WERI-Rb-1 (cell line): ENCODE data around the gene GPER1.

Source experiments
- DNase-seq: peaks from one replicate; pipeline ENCODE4 v3.0.0-alpha.2; 2020
- H3K27ac ChIP-seq: fragments of 250-450 bp; sonication (Bioruptor Pico); 2 replicates; pipeline ENCODE4 v1.5.1; 2020; ENCODE audit warnings: mild to moderate bottlenecking, moderate library complexity
- H3K27me3 ChIP-seq: fragments of 250-450 bp; sonication (Bioruptor Pico); 2 replicates; pipeline ENCODE4 v1.5.1; 2021; ENCODE audit warnings: mild to moderate bottlenecking, low read depth, moderate library complexity; ENCODE audit not compliant: insufficient read depth, severe bottlenecking
- H3K36me3 ChIP-seq: fragments of 250-450 bp; sonication (Bioruptor Pico); 2 replicates; pipeline ENCODE4 v1.5.1; 2020; ENCODE audit warnings: mild to moderate bottlenecking, moderate library complexity
- H3K4me3 ChIP-seq: 2 replicates; pipeline ENCODE4 v1.5.1; 2011; ENCODE audit warnings: low read depth, mild to moderate bottlenecking, control low read depth, low read length
- H3K9me3 ChIP-seq: fragments of 250-450 bp; sonication (Bioruptor Pico); 2 replicates; pipeline ENCODE4 v1.5.1; 2021; ENCODE audit warnings: mild to moderate bottlenecking, moderate library complexity; ENCODE audit not compliant: severe bottlenecking
- TF ChIP-seq, protein P1 (sequence below): IDR thresholded peaks from 2 replicates; pipeline ENCODE4 v1.5.1; 2011; ENCODE audit warnings: low read depth, mild to moderate bottlenecking, control low read depth, inconsistent platforms, low read length

GPER1 gene

DNA sequence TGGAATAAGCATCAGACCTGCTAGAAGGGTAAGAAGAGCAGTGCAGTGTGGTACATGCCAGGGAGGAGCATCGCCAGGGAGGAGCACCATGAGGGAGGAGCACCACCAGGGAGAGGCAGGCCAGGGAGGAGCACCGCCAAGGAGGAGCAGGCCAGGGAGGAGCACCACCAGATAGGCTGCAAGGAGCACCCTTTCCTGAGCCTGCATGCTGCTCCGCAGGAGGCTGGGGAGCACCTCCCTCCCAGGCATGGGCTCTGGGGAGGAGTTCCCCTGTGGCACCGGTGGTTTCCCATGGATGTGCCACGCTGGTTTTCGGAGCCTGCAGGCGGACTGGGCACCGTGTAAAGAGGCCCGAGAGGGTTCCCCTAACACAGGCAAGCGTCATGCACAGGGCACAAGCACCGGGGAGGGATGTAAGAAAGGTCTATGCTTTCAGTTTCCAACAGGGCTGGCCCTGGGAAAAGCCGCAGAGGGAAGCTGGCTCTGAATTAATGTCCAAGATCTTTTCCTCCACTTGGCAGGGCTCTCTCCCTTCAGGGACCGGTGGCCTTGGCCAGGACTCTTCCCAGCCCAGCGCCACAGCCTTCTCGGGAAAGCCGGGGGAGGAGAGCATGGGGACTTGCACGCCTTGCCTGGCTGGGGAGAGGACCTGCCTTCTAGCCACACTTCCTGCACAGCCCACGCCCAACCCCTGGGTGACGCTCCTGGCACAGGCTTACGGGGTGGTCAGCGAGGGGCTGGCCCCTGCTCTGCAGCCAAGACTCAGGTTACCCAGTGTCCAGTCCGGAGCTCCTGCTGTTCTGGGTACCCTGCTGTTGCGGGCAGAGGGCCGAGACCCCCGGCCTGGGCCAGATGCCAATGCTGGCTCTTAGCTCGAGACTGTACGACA lies 11.5 kb upstream of the GPER1 start:
- H3K27ac ChIP-seq, result no peak overlapping the region
- no peaks in the 10 kb centered on the region for H3K36me3 ChIP-seq
- DNase-seq, result no peak
- no peak overlapping the region for H3K4me3 ChIP-seq
- TF ChIP-seq, protein P1, sequence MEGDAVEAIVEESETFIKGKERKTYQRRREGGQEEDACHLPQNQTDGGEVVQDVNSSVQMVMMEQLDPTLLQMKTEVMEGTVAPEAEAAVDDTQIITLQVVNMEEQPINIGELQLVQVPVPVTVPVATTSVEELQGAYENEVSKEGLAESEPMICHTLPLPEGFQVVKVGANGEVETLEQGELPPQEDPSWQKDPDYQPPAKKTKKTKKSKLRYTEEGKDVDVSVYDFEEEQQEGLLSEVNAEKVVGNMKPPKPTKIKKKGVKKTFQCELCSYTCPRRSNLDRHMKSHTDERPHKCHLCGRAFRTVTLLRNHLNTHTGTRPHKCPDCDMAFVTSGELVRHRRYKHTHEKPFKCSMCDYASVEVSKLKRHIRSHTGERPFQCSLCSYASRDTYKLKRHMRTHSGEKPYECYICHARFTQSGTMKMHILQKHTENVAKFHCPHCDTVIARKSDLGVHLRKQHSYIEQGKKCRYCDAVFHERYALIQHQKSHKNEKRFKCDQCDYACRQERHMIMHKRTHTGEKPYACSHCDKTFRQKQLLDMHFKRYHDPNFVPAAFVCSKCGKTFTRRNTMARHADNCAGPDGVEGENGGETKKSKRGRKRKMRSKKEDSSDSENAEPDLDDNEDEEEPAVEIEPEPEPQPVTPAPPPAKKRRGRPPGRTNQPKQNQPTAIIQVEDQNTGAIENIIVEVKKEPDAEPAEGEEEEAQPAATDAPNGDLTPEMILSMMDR, result no peak
- H3K27me3 ChIP-seq, result no peaks in the 10 kb centered on the region
- H3K9me3 ChIP-seq, result no peaks in the 10 kb centered on the region

- no peak for DNase-seq
- TF ChIP-seq, protein P1, result no peak
- Histone ChIP-seq H3K9me3 (no peaks in the 10 kb centered on the region), H3K27ac (no peak overlapping the region), H3K4me3 (no peak overlapping the region), H3K27me3 (no peaks in the 10 kb centered on the region), H3K36me3 (no peaks in the 10 kb centered on the region)
Observed at GRCh38 chr7:1078519-1078918, 9.4 kb upstream of the GPER1 start.

GRCh38 chr7:1078985-1079384 lies 8.9 kb upstream of the GPER1 start:
- DNase-seq, result no peak
- no peaks in the 10 kb centered on the region for H3K9me3 ChIP-seq
- no peaks in the 10 kb centered on the region for H3K27me3 ChIP-seq
- TF ChIP-seq, protein P1, result no peak
- H3K36me3 ChIP-seq, result no peaks in the 10 kb centered on the region
- no peak overlapping the region for H3K4me3 ChIP-seq
- H3K27ac ChIP-seq, result no peak overlapping the region

GRCh38 chr7:1079546-1079945 lies 8.4 kb upstream of the GPER1 start:
- no peak overlapping the region for H3K4me3 ChIP-seq
- TF ChIP-seq, protein P1, result no peak
- no peak overlapping the region for H3K27ac ChIP-seq
- H3K36me3 ChIP-seq, result no peaks in the 10 kb centered on the region
- no peaks in the 10 kb centered on the region for H3K9me3 ChIP-seq
- DNase-seq, result no peak
- no peaks in the 10 kb centered on the region for H3K27me3 ChIP-seq

DNA sequence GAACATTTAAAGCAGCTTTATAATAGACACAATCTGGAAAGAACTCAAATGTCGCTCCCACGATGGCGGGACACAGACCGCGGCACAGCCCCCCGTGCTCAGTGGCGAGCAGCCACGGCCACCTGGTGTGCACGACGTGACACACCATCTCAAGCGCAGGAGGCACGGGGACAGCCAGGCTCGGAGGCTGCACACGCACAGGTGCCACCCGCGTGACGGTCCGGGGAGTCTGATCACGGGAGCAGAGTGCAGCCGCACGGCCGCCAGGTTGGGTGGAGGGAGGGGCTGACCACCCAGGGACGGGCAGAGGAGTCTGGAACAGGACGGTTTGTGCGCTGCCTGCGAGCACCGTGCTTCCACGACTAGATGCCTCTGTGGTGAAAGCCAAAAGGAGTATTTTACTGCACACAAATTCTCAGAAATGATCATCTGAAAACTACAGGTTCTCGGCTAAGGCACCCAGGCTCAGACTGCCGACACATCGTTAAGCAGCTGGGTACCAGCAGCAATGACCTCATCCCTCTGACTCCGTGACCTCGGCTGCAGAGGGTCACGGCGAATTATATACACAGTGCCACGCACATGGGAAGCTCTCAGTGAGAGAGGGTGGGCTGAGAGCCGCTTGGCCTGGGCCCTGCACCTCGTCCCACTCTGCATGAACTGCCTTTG lies 7.5 kb upstream of the GPER1 start:
- H3K27me3 ChIP-seq, result no peaks in the 10 kb centered on the region
- no peak overlapping the region for H3K4me3 ChIP-seq
- TF ChIP-seq, protein P1, result no peak
- no peaks in the 10 kb centered on the region for H3K36me3 ChIP-seq
- no peak for DNase-seq
- H3K27ac ChIP-seq, result no peak overlapping the region
- H3K9me3 ChIP-seq, result no peaks in the 10 kb centered on the region

- H3K4me3 ChIP-seq, result no peak overlapping the region
- TF ChIP-seq, protein P1, result no peak
- no peaks in the 10 kb centered on the region for H3K36me3 ChIP-seq
- no peak for DNase-seq
- no peaks in the 10 kb centered on the region for H3K27me3 ChIP-seq
- H3K27ac ChIP-seq, result no peak overlapping the region
- H3K9me3 ChIP-seq, result no peaks in the 10 kb centered on the region
Observed at GRCh38 chr7:1080921-1081255, 7.0 kb upstream of the GPER1 start.
